Measurements from ENCODE around the gene ANKH. TPM values are rescaled to one million over a fixed set of nuclear protein-coding genes. Genes with fewer than 3 reads are reported as not detected.

ANKH gene
- total and polyA plus RNA-seq, 2 of the 13 experiments (the other 11 are each of a cell fraction or from before 2014, with no cell fraction given) = 25.0 to 36.0 TPM

GRCh38 chr5:14707811-14708390, 163.7 kb downstream of the ANKH start (continued):
- TF ChIP-seq ZNF431 (CRISPR knock-in tag; IDR thresholded peaks at IDR 0.05; ENCODE audit: borderline replicate concordance, low read depth) = no peak
- no peak for TF ChIP-seq BORCS8-MEF2B (CRISPR knock-in tag; IDR thresholded peaks at IDR 0.05)
- TF ChIP-seq CEBPG (CRISPR knock-in tag; IDR thresholded peaks at IDR 0.05) = no peak

GRCh38 chr5:14706615-14707021, 165.0 kb downstream of the ANKH start:
- 96% methylated on average over 6 of the region's 6 CpGs for WGBS (ENCODE audit: low lambda C conversion rate)
- H3K36me3 ChIP-seq (replicated peaks in 1 of 2; ENCODE audit: control insufficient read depth in 1 of 2, insufficient read depth in 2 of 2, low read length in 2 of 2) = peaks cover 13 to 63% of the 10 kb centered on the region in 2 experiments
- H2AFZ ChIP-seq (ENCODE audit: low read length) = no peak overlapping the region
- no TSS peak for BruUV-seq (replicated peaks)
- TF ChIP-seq ZNF772 (CRISPR knock-in tag; IDR thresholded peaks at IDR 0.05) = no peak
- TF ChIP-seq SMC3 (IDR thresholded peaks at IDR 0.05; ENCODE audit: low read length) = no peak
- TF ChIP-seq PHF21A (CRISPR knock-in tag; IDR thresholded peaks at IDR 0.05) = no peak
- TF ChIP-seq PAWR (CRISPR knock-in tag; IDR thresholded peaks at IDR 0.05; ENCODE audit: borderline replicate concordance) = no peak
- TF ChIP-seq ZNF20 (CRISPR knock-in tag; IDR thresholded peaks at IDR 0.05) = no peak
- TF ChIP-seq MBNL3 (CRISPR knock-in tag; conservative IDR thresholded peaks at IDR 0.05) = no peak
- TF ChIP-seq CBX5 (CRISPR knock-in tag; IDR thresholded peaks at IDR 0.05; ENCODE audit: borderline replicate concordance) = no peak
- TF ChIP-seq RBM39 (IDR thresholded peaks at IDR 0.05; ENCODE audit: low read depth, low read length, poor library complexity, severe bottlenecking) = no peak
- no peak for TF ChIP-seq ZNF143 (CRISPR knock-in tag; IDR thresholded peaks at IDR 0.05)
- no peak for TF ChIP-seq CCDC6 (CRISPR knock-in tag; IDR thresholded peaks at IDR 0.05)
- no peak for TF ChIP-seq ZNF83 (CRISPR knock-in tag; IDR thresholded peaks at IDR 0.05; ENCODE audit: borderline replicate concordance)
- no peak for TF ChIP-seq ZNF782 (CRISPR knock-in tag; IDR thresholded peaks at IDR 0.05; ENCODE audit: borderline replicate concordance)
- no peak for TF ChIP-seq ZBTB20 (CRISPR knock-in tag; IDR thresholded peaks at IDR 0.05; ENCODE audit: borderline replicate concordance, low read depth)
- TF ChIP-seq SALL2 (CRISPR knock-in tag; IDR thresholded peaks at IDR 0.05) = no peak
- TF ChIP-seq MIXL1 (CRISPR knock-in tag; IDR thresholded peaks at IDR 0.05) = no peak
- no peak for TF ChIP-seq ZNF709 (CRISPR knock-in tag; IDR thresholded peaks at IDR 0.05)
- no peak overlapping the region for H3K4me3 ChIP-seq (replicated peaks in 1 of 3; ENCODE audit: insufficient read depth in 1 of 3, low read depth in 2 of 3, low read length in 3 of 3)
- ChIA-PET POLR2A (no interaction called here), CTCF (ENCODE audit: low intra/inter-chr PET ratio, low total read pairs) (no interaction called here)
- no peaks in the 10 kb centered on the region for H3K79me2 ChIP-seq (ENCODE audit: insufficient read depth, low read length)
- H3K27me3 ChIP-seq (ENCODE audit: control insufficient read depth in 1 of 2, insufficient read depth in 2 of 2, low read length in 2 of 2) = no peaks in the 10 kb centered on the region
- no peak overlapping the region for H3K9ac ChIP-seq (ENCODE audit: insufficient read depth, low read depth, low read length)
- no peak for ATAC-seq
- in situ Hi-C loops (cut with HindIII; ENCODE audit: extremely low pct_ligation_motif_present, low pct_unique_long_range_greater_than_20kb) = no loop called here
- intact Hi-C loops (cut with micrococcal nuclease; ENCODE audit: unreplicated experiment) = no loop called here
- no peak for DNase-seq (ENCODE audit: low spot score)
- no peaks in the 10 kb centered on the region for H3K9me3 ChIP-seq (ENCODE audit: low read length)
- no peak for FAIRE-seq
- peaks cover 6% of the 10 kb centered on the region; the same call in 1 of the 2 replicates for H3K4me1 ChIP-seq (ENCODE audit: insufficient read depth, low read length)
- H4K20me1 ChIP-seq (ENCODE audit: insufficient read depth, low read length) = 0 out of 2 replicates have a peak, but pooled peaks cover 2% of the 10 kb centered on the region
- no peak overlapping the region for H3K27ac ChIP-seq (ENCODE audit: extremely low read length, insufficient read depth, low read length)
- H3K4me2 ChIP-seq (ENCODE audit: low read depth, low read length) = no peak overlapping the region
